Hepatic stellate cell (primary cell): ENCODE results near the gene PGAP6.
"Not testable (repeated sequence)": the region's sequence is repeated elsewhere in the genome, so short reads cannot be mapped to it uniquely, and the experiment has no call there.

Source experiments
- DNase-seq: peaks from one replicate; pipeline ENCODE4 v3.0.0; 2011; ENCODE audit warnings: low spot score

Gene PGAP6

GRCh38 chr16:367333-367903 is 14.4 kb downstream of the PGAP6 start:
- no peak for DNase-seq

GRCh38 chr16:366476-366875 is 15.3 kb downstream of the PGAP6 start:
- no peak for DNase-seq

DNA sequence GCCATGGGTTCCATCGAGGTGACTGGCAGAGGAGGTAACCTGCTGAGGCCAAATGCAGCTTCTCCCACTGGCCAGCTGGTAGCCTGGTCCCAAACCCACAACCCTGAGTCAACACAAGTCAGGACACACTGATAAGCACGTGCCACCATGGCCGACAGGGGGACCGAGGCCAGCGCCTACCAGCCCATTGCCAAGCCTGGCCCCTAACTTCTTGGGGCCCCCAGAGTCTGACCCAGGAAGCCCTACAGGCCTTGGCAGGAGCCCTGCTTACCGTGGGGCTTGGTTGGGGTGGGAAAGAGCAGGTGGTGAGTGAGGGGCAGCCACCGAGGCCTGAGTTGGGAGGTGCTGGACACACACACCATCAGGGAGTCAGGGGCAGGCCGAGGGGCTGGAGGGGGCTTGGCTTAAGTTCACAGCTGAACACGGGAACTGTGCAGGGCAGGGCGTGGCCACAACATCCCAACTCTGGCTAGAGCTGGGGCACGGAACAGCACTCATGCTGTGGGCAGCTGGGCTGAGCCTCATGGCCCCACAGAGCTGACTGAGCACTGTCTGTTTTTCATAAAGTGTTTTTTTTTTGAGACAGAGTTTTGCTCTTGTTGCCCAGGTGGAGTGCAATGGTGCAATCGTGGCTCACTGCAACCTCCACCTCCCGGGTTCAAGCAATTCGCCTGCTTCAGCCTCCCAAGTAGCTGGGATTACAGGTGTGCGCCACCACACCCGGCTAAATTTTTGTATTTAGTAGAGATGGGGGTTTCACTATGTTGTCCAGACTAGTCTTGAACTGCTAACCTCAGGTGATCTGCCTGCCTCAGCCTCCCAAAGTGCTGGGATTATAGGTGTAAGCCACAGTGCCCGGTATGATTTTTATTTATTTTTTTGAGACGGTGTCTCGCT is 16.9 kb downstream of the PGAP6 start:
- peak; percentile 43 for DNase-seq

DNA sequence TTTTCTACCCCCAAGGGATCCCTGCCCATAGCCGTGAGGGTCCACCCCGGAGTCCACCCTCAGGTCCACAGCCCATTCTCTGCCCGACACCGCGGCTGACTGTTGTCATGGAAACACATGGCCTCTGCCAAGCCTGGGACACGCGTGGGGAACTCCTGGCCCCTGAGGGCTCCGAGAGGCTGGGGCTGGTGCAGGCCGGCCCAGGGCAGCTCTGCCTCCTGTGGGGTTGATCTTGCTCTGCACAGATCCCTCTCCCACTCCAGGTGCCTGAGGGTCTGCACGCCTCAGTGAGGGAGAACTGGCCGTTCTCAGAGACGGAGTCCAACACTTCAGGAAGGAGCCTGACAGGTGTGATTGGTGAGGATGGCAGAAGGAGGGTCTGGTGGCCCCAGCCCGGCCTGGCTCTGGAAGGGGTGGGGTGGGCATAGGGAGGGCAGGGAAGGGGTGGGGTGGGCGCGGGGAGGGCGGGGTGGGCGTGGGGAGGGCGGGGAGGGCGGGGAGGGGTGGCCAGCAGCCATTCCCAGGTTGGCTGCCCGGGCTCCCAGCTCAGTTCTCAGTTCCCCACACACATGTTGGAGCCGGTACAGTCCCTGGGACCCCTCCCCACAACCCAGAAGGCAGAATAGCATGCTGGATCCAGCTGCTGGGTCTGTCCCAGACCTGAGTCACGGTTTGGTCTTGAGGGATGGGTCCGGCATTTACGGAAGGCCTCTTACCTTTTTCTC is 17.9 kb downstream of the PGAP6 start:
- no peak for DNase-seq

- DNase-seq = no peak
Observed at GRCh38 chr16:363110-363765, 18.5 kb downstream of the PGAP6 start.

GRCh38 chr16:362702-362999 is 19.1 kb downstream of the PGAP6 start:
- not testable (repeated sequence) for DNase-seq

- DNase-seq = peak; percentile 78
Observed at GRCh38 chr16:361872-362701, 19.7 kb downstream of the PGAP6 start.

DNA sequence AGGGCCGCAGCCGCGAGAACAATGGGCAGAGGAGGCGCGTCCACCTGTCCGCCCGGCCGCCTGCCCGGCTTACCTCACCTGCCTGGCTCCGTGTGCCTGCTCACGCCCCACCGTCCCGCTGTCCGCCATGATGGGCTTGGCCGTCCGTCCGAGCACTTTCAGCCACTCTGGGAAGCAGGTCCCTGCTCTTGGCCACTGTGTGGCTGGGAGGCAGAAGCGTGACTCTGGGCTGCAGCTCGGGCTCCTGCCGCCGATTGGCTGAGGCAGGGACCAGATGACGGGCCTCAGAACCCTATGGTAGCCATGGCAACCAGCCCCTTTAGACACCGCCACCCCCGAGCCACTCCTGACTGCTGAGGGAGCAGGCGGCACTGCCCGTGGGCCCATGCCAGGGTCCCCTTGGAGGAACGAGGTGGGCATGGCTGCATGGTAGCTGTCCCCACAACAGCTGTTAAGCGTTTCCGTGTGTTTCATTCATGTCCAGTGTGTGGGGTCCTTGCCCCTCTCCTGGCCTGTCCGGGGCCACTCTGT is 20.4 kb downstream of the PGAP6 start:
- DNase-seq = no peak

DNA sequence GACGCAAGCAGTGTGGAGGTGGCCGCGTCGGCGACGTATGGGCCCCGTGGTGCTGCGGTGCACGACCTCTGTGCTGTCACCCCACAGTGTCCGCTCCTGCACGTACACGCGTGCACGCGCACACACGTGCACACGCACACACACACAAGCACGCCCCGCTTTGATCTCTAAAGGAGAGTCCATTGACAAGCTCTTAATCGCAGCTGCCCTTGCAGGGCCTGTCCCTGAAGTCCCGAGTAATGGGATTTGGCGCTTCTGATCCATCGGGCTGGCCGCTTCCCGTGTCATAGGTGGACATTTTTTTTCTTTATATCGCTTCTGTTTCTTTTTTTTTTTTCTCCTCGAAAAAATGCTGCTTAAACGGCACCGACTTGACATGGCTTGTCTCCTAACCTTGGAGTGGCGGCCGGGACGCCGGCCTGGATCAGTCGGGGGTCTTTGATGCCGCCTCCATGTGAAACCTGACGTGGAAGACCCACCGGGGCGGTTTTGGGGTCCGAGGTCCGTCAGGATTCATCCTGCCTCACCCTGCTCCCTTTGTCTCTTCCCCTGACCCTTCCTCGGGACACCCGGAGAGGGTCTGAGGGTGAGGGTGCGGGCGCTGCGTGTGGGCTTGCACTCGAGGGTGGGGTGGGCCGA is 21.0 kb downstream of the PGAP6 start:
- DNase-seq = no peak

DNA sequence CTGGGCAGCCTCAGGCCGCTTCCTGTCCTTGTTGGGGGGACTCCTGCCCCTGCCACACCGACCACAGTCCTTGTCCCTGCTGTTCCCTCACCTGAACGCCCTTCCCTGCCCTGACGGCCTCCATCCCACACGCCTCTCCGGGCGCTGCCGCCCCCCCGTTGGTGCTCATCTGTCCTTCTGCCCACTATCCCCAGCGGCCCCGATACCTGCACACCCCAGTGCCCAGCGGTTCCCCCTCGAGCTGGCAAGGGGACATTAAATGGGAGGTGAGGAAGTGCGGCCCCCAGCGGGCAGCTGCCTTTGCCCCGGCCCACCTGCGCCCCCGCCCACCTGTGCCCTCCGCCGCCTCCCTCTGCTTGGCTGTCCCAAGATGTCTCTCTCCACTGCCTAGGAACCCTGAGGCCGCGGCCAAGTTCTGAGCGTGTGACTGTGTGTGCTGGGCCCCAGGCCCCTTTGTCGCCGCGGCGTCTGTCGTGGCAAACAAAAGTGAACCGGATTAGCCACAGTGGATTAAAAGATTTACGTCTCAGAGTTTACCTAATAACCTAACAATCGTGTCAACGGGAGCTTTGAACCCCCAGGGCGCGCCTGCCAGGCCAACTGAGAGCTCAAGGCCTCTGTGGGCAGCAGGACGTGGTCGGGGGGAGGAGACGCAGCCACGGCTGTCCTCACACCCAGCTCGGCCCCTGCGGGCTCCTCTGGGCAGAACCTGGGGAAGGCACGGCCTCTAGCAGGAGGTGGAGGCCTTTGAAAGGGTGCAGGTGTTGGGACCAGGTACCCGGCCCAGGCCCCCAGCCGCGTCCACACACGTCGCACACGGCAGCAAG is 21.7 kb downstream of the PGAP6 start:
- no peak for DNase-seq

- DNase-seq = no peak
Observed at GRCh38 chr16:359067-359763, 22.6 kb downstream of the PGAP6 start.

DNA sequence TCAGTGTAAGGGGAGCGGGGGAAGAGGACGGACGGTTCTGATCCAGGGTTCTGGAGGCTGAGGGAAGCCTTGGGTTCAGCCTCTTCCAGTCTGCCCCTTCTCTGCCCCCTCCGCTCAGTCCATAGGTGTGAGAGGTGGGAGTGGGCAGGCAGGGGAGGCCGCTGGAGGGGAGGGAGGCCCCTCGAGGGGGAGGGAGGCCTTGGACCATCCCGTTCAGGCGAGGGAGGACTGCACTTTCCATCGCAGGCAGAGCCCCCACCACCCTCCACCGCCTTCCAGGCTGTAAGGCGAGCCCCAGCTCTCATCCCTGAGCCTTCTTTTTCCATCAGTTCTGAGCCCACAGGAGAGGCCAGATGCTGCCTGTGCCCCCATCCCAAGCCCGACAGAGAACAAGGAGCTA is 25.0 kb downstream of the PGAP6 start:
- DNase-seq = no peak

DNA sequence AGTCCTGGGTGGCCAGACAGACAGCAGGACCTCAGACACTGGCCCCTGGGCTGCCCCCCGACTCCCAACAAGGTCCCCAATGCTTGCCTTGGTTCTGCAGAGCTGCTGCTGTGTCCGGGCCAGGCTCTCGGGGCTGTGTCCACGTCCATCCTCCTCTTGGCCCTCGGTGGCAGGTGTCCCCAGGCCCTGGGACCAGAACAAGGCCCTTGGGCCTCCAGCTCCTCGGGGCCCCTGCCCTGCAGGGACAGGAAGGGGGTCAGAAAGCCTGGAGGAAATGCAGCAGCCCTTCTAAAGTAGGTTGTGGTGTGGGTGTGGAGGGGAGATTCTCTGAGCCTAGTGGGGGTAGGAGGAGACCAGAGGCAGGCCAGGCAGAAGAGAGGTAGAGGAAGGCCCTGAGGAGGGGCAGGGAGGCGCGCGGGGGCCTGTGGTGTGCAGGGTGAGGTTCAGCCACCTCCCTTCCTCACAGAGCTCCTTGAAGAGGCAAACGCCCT is 26.8 kb downstream of the PGAP6 start:
- DNase-seq = no peak

DNA sequence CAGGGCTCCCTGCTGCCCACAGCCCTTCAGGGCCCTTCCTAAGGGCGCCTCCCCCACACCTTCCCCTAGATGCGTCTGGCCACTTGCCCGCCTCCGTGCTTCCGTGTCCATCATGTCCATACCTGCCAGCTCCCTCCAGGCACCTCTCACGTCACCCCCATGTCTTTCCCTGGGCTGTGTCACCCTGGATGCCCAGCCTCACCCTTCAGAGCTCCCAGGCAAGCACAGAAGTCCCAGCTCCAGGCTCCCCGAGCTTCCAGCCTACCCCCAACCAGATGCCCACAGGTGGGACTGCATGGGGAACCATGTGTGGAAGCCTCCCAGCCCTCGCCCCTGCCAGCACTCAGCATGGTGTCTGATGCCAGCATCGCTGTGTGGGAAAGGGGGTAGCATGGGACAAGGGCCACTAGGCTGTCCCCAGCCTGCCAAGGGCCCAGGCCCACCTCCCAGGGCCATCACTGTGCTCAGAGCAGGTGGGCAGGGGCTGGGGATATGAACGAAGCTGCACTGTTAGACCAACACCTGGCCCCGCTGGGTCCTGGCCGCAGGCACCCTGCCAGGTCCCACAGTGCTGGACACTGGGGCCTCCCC is 27.4 kb downstream of the PGAP6 start:
- DNase-seq = no peak

DNA sequence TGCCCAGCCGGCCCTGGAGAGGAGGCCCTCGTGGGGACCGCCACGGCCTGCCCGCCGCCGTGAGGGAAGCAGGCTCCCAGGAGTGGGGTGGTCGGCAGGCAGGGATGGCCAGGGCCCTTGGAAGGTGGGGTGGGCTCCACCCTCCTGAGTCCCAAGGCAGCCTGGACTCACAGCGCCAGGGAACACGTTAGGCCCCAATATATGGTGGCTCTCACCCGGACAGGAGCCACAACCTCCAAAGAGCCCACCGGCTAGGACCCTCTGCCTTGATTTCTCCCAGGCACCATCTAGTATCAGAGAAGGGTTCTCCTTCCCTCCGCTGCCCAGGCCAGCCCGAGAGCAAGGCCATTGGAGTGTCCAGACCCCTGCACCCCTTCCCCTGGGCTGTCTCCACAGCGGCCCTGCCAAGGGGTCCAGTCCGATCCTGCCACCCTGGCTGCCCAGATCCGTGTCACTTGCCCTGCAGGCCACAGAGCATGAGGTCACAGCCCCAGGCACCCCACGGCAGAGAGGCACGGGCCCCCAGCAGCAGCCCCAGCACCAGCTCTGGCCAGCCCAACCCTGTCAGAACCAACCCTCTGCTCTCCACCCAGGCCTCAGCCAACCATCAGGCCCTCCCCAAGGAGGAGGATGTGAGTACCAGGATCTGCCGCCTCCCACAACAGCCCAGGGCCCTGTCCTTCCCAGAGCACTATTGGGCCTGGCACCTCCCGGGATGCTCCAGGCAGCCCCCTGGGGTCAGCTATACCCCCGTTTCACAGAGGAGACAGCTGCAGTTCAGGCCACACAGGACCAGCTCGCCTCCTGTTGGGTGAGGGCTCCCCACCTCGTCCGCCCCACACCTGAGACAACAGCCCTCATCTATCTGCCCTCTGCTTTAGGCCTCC is 28.1 kb downstream of the PGAP6 start:
- no peak for DNase-seq

GRCh38 chr16:352547-353403 is 29.0 kb downstream of the PGAP6 start, which contains the start of gene AXIN1:
Gene AXIN1 (minus strand): TSS chr16:352723. CDS start chr16:347025, 5,698 bp downstream.
- DNase-seq = peak; percentile 87
